Right renal pelvis (tissue), 4 donors: Measurements from ENCODE around the gene NUP210. TPM values are rescaled to one million over a fixed set of nuclear protein-coding genes. Genes with fewer than 3 reads are reported as not detected.

Experiments used
- DNase-seq, 4 donors: peaks; one replicate each; pipeline ENCODE4 v3.0.0-alpha.2; 2013; ENCODE audit warnings: low read depth in 4 of 4, low spot score in 3 of 4, missing footprints in 1 of 4
- polyA plus RNA-seq, 4 donors: library from polyadenylated mRNA; unstranded; fragments of 120-200 nt; gene quantifications; one replicate each; pipeline ENCODE4 v1.2.1, GENCODE V29; 2013; ENCODE audit not compliant: insufficient read length in 4 of 4

NUP210 gene
- polyA plus RNA-seq, 4 donors, result 24.5 to 31.5 (median 24.8) TPM

DNA sequence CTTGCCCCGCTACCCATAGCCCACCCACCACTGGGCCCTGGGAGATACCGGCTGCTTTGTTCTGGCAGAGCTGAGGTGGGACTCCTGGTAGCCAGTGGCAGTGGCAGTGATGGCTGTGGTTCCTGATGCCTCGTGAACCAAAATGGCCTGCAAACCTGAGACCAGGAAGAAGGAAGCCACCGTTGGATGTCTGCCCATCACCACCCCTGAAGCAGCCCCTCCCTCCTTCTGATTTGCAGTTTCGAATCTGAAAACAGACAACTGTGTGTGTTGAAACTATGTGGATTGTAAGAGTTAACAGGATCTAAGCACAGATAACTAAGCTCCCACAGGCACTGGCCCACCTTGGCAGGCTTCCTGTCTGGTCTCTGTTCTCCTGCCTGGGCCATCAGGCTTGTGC lies 66.6 kb downstream of the NUP210 start:
- DNase-seq, result no peak

DNA sequence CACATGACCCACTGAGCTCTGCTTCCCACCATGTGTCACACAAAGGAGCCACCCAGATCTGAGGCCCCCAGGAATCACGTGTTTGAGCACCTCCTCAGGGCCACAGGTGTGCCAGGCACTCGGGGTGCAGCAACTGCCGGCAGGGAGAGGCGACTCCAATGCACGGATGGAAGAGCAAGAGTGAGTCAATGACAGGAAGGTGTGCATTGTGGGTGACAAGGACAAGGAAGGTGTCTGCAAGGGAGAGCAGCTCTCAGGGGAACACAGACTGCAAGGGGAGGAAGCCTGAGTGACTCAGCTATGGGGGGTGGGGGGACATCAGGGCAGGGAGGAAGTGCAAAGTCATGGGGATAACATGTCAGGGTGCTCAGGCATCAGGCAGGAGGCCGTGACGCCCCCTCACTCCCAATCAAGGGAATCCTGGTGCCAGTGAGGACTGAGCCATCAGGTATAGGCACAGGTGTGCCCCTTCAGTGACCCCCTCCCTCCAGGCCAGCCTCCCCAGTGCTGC lies 67.4 kb downstream of the NUP210 start:
- no peak for DNase-seq

DNA sequence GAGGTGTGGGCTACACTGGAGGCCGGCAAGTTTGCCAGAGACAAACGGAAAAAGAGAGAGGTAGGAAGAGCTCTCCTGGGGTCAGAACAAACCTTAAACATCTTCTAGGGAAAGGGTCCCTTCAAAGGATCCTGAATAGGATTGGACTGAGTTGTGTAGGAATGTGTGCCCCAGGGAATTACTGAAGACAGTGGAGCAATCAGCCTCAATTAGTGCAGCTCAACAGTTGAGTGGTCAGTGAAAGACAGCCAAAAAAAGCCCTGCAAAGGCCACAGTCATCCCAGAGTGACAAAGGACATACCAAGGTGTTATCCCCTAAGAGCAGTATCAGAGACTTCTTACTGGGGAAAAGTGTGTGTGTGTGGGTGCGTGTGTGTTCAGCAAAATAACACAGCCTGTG lies 70.3 kb downstream of the NUP210 start:
- no peak for DNase-seq

DNA sequence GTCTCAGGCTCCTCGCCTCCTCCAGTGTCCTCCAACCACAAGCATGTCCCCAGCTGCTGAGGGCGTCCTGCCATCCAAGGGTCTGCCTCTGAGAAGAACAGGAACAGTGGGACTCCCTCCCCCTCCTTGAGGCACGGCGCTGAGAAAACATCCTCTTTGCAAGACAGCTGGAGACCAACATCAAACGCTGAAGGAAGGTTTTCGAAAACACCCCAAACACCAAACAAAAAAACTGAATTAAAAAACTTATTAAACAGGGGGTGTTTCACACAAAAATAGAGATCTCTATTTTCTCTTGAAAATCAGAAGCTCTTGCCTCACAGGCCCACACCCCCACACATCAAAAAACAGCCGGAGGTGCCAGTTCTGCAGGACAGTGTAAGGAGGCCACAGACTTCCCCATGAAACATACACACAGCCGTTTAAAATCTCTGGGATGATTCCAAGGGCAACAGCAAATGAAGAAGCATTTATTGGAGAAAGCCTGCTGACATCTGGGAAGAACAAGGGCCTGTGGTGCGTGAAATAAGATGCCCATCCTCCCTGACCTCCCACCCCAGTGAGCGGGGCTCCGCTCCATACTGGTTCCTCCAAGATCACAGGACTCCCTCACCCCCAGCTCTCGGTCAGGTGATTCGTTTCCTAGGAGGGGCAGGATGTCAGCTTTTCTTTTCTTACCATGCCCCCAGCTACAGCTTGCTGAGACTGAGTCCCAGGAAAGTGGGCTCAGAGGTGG lies 71.3 kb downstream of the NUP210 start:
- peak in 1 of 4 donors; percentile 33 for DNase-seq

DNA sequence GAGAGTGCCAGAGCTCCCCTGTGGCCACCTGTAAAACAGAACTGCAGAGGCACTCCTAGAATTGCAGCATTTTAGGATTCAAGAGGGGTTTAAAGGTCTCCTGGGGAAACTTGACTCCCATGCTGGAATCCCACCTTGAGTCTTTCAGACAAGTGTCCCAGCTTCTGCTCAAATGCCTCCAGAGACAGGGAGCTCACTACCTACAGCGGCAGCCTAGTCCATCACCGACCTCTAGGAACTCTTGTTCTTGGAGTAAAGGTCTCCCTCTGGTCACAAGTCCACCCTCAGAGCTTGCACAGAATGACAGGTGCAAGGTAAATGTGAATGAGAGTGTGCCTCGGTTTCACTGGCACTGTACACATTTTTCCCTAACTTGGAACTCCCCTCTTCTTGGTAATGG lies 72.0 kb downstream of the NUP210 start:
- no peak for DNase-seq

DNA sequence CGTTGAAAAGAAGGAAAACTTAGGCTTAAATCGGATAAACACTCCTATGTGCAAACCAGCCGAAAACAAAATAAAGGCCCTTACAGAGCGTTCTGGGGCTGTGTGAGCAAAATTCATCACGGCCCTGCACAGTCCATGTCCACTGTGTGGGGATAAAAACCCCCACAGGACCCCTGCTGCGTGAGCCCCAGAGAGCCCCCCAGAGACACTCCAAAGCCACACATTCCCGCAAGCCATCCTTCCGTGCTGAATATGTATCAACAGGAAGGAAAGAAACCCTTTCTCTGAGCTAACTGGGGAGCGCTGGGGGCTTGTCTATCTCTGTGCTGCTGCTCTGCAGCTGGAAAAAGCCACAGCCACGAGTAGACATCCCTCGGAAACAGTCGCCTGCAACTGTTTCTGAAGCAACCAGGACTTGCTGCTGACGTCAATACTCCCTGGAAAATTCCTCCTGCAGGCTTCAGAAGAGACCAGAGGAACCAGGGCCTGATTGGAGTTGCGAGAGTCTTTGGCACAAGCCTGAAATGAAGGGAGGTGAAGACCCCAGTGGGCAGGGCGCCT lies 72.7 kb downstream of the NUP210 start:
- no peak for DNase-seq

DNA sequence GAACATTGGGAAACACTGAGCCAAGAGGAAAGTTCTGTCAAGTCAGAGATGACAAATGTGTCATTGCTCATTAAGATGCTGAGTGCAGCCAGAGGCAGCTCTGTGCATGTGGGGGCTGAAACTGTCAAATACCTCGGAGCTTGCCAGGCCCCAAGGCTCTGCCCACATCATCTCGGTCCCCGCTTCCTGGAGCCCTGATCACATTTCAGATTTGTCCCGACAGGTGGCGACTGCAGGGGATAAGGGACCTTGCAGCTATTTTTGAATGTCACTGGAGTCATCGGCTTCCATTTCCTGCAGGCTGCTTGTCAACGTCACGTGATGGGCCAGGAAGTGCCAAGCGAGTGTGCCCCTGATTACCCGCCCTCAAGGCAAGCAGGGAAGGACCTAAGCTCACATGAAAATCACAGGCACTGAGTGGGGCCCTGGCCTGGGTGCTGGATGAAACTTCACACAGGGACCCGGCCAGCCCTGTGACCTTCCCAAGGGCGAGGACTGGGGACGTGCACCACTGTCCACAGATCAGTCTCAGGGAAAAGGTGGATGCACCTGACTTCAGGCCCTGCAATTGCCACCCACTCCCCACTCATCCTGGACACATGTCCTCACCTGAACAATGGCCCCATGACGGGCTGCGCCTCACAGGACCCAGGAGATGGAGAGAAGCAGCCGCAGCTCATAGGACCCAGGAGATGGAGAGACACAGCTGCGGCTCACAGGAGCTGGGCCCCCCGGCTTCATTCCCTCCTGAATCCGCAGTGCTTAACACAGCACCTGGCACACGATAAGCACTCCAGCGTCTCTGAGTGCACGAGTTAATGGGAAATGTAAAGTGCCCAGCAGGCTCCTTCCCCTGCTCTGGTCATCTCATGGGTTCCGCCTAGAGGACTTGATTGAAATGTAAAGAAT lies 73.4 kb downstream of the NUP210 start:
- no peak for DNase-seq

DNA sequence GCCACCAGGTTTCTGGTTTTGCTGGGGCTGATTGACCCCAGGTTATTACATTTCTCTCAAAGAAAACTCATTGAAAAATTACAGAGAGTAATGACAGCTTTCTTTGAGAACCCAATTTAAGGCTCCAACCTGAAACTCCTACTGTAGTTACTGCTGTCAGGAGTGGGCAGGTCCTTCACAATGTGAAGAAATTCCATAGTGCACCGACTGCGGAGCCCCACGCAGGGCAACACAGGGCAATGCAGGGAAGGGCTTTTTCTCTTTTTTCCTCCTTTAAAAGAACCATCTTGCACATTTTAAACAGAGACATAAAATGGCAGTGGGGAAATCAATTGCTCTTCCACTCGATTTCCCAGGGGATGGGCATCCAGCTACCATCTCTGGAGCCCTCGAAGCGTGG lies 74.3 kb downstream of the NUP210 start:
- no peak for DNase-seq

DNA sequence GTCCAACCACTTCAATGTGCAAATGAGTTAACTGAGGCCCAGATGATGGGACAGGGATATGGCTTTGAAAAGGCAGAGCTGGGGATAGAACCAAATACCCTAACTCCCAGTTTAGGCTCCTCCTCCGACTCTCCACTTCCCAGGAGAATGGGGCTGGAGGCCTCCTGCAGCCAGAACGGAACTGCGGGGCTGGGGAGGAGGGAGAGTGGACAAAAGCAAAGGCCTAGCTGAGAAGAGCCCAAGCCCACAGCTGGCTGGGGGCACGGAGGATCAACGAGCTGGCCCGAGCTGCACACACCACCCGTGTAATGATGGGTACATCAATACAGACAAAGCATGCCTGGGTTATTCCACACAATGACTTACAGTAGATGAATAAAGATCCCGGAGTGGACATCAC lies 74.8 kb downstream of the NUP210 start:
- DNase-seq, result no peak

DNA sequence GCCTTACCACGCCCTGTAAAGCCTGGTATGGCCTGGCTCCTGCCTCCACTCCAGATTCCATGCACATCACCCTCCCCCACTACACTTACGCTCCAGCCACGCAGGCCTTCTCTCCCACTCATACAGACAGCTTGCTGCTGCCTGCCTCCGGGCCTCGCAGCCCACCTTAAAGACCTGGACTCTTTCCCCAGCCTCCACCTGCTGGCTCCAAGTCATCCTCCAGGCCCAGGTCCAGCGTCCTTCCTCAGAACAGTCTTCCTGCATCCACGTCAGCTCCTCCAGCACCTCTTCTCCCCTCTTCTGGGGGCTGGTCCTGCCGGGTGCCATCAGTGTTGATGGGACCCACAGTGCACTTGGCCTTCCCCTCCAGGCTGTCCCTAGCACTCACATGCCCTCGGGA lies 75.5 kb downstream of the NUP210 start:
- no peak for DNase-seq

DNA sequence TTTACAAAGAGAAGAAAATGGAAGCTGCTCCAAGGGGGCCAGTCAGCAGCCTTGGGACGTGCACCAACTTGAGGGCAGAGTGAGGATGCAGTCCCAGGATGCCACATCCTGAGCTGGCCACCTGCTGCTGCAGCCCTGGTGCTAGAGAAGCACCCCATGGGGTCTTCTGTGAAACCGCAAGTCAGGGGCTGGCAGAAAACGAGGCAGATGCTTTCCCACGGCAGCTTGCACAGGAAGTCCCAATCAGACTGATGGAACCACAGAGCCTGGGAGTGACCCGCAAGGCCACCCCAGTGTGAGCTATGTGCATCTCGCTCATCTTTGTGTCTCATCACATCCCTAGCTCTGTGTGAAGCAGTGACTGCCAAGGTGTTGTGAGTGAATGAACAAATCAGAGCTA lies 76.5 kb downstream of the NUP210 start:
- DNase-seq, result no peak

DNA sequence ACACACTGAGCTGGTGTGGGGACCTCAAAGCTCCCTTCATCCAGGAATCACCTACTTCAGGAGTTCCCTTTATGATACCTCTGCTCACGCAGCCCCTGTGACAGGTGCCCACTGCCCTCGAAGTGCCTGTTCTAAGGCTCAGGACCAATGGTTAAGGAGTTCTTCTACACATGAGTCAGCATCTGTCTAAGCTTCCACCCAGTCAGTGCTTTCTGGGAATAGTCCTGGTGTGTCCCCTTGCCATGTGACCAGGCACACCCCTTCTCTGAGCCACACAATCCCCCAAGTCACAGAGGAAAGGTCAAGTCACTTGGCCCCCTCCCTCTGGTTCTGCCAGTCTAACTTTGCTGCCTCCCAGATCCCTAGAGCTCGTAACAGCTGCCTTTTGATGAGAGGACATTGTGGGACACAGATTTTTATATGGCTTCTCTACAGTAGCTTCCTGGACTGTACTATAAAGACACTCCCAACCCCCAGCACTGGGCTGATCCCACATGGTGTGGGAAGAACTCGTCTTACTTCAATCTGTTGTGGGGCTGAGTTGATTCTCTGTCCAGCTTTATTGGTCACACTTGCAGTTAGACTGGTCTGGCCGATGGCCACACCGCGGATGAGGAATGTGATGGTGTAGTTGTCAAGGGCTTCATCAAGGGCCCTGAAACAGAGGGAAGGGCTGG lies 78.8 kb downstream of the NUP210 start:
- DNase-seq, result no peak

DNA sequence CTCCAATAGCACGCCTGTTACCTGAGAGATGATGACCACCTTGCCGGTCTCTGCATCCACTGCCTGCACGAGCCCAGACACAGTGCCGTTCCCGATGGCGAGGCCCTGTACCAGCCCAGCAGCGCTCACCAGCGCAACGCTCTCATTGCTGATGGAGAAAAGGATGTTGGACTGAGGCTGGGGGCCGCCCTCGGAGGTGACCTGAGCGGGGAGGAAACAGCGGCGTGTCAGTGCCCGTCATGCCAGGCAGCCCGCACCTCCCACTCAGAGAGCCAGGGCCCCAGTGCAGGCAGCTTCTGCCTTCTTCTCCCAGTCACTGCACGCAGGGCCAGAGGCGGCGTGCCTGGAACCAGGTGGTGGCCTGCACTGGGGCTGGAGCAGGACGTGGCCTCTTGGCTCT lies 80.3 kb downstream of the NUP210 start:
- DNase-seq, result no peak

DNA sequence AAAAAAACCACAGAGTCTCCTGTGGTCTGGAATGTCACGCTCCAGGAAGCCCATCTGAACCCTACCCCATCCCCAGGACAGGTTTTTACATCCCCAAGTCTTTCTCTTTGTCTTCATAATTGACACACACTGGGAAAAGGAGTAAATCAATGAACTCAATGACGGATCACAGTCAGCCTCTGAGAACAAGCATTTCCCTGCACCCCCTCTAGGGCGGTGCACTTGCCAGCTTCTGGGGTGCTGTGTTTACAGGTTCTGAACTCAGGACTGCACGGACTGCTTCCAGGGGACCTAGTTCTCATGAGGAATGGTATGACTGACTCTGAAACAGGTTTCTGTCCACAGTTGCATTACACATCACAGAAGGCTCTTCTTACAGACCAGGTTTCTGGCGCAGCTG lies 81.1 kb downstream of the NUP210 start:
- DNase-seq, result no peak

DNA sequence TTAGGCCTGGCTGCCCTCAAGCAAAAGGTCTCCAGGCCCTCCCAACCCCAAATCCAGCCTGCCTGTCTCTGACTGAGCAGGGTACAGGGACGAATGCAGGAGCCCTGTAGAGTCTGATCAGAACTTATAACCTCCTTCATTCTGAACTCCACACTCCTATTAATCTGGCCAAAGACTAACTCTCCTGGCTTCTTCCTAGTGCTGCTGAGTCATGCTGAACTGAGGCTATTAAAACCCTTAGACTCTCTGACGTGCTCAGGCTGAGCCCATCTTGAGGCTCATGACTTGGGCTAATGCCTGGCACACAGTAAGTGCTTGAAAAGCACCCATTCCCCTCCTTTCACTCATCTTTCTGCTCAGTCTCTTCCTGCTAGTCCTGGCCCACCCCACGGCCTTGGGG lies 81.9 kb downstream of the NUP210 start:
- no peak for DNase-seq

DNA sequence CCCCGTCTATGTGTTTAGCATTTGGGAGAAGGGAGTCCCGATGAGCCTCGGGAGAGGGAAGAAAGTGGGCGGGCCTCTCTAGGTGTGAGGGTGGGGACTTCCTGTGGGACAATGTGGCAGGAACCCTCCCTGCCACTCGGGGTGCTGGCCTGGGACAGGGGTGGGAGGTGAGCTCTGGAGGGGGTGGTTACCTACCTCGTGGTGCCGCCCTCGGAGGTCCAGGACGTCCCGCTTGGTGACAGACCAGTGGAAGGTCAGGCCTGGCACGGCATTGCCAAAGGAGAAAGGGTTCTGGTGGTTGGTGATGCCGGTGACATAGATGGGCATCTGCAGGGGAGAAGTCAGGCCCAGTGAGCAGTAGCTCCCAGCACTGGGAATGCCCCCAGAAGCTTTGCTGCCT lies 83.5 kb downstream of the NUP210 start:
- DNase-seq, result no peak

DNA sequence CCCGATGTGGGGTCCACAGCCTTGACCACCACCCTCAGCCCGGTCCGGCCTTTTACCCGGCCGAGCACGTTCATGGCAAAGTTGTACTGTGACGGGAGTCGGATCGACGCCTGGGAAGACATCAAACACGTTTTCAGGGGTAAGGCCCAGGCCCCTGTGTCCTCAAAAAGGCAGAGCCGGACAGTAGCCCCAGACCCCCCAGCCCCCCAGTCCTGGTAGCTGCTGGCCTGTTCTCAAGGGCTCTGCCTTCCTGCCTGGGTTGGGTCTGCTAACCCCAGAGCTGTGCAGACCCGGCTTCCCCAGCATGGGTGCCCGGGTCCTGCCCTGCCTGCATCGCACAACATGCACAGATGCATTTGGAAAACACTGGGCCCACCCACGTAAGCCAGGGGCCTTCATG lies 84.6 kb downstream of the NUP210 start:
- no peak for DNase-seq

DNA sequence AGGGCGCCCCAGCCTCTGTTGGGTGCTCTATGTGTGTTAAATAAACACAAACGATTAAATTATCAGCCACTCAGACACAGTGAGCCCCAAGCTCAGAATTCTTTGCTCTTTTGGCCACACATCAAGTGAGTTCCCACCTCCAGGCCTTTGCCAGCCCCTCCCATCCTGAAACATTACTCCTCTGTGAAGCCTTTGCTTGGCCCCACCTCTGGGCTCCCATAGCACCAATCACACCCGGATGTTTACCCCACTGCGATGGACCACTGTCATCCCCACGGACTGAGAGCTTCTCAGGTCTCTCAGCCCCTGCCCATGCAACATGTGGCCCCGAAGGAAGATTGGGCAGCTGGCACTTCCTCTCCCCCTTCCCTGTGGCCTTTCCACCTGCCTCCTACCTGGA lies 85.1 kb downstream of the NUP210 start:
- no peak for DNase-seq

DNA sequence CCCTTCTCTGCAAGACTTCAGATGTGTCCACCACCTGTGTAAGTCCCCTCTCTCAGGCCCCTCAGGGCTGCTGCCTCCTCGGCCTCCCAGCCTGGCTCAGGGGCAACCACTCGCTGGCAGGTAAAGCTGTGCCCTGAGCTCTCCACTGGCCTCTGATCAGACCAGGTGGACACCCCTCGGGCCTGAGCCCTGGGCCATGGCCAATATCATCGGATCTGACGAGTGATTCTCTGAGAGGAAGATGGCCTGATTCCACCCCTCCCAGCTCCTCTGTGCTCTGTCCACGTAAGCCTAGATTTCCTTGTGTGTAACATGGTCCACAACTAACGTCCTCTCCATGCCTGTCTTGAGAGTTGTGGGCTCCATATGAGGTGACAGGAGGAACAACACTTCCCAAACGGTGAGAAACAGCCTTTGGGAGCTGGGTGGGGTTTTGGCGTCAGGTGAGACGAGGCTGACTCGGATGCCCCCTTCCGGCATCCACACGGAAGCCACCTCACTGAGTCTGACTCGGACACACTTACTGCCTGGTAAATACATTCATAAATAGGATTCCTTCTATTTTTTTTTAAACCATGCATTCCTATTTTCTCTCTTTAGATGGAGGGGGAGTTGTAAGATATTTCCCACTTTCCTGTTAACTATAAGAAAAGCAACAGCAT lies 86.8 kb downstream of the NUP210 start:
- no peak for DNase-seq

DNA sequence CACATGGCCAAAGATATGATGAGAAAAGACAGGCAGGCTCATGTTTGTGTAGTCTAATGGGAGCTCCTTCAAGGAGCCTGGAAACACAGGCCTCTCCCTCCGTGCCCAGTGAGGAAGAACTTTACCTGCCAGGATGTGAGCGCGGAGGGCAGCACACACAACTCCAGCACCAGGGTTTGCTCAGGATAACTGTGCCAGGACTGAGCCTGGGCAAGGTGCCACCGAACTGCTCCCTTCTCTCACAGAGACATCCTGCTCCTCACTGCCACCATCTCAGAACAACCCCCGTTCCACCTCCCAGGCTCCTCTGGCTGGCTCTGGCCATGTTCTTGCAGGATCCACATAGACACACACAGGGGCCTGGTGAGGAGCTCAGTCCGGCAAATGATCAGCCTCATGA lies 87.4 kb downstream of the NUP210 start:
- DNase-seq, result no peak
